ENCODE results near the gene DGKE. TPM values are rescaled to one million over a fixed set of nuclear protein-coding genes. Genes with fewer than 3 reads are reported as not detected.

DGKE gene
- total and polyA plus RNA-seq, 2 of the 8 experiments (the other 6 are each of a cell fraction or from before 2014, with no cell fraction given): 1.7 to 7.4 TPM

DNA sequence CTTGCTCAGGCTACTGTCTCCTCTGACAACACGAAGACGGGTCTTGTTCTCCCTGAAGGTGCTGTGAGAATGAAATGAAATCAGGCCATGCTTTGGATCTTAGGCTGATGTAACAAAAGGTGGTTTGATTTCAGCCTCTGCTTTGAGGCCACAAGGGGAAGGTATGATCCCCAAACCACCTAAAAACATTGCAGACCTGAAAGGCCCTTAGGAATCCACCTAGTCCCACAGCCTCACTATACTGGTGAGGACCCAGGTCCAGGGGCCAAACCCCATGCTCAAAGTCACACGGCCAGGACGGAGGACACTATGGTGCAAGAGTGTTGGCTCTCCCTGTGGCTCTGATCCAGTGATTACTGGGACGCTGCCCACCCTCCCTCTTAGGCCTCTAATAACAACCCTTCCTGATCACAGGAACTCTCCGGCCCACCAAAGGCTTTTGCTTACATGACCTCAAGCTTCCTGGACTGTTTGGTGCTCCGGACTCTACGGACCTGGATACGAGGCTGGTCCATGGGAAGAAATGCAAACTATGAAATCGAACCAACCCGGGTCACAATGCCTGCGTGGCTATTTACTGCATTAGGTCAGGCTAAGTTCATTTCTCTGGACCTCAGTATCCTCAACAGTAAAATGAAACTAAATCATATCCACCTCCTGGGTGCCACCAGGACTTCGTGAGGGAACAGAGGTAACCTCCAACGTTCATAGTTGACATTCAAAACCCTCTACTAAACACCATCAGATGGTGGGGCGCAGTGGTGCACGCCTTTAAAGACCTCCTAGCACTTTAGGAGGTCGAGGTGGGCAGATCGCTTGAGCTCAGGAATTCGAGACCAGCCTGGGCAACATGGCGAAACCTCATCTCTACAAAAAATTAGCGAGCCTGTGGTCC lies 78.4 kb downstream of the DGKE start:
- no peak overlapping the region for H3K9ac ChIP-seq (replicated peaks in 1 of 4; ENCODE audit: extremely low read depth in 1 of 4, low read depth in 3 of 4, low read length in 3 of 4)
- peak overlapping the region in 2 of 4 experiments; percentile 49 to 70; a peak in 5 of 8 replicates for H3K4me3 ChIP-seq (ENCODE audit: extremely low read depth in 1 of 4, insufficient read depth in 2 of 4, low read depth in 3 of 4, low read length in 4 of 4)
- ChIA-PET CTCF (ENCODE audit: partially characterized antibody) (interaction anchor here (0.9 to 3.1 kb wide), 4 partner anchors 13 to 27 kb away, joined by 3 to 11 read pairs (median 4); no protein-coding TSS in a partner anchor), POLR2A (ENCODE audit: partially characterized antibody) (interaction anchor here (1.4 to 2.3 kb wide), 3 partner anchors 9 to 18 kb away, joined by 4 to 11 read pairs (median 8); no protein-coding TSS in a partner anchor)
- peak overlapping the region; percentile 80 to 97 for H3K4me2 ChIP-seq (ENCODE audit: insufficient read depth in 1 of 2, low read depth in 2 of 2, low read length in 2 of 2)
- no peak overlapping the region for H3K14ac ChIP-seq (ENCODE audit: insufficient read length)
- H2BK15ac ChIP-seq (ENCODE audit: low read length): no peak overlapping the region; the same call in 1 of the 2 replicates
- H4K8ac ChIP-seq (ENCODE audit: extremely low read depth, insufficient read depth, low read length): no peak overlapping the region
- H2BK20ac ChIP-seq (ENCODE audit: low read length): no peak overlapping the region
- H3K4ac ChIP-seq (replicated peaks; ENCODE audit: insufficient read length, low read depth, low read length): no peak overlapping the region
- H3K18ac ChIP-seq (ENCODE audit: extremely low read depth, low read length): no peak overlapping the region; the same call in 1 of the 2 replicates
- H3K23me2 ChIP-seq (ENCODE audit: low read depth, low read length): peaks cover 13% of the 10 kb centered on the region; the same call in 1 of the 2 replicates
- H2BK120ac ChIP-seq (replicated peaks; ENCODE audit: low read depth, low read length): no peak overlapping the region
- WGBS, 2 experiments (ENCODE audit: extremely low coverage in 1 of 2, insufficient coverage in 1 of 2, insufficient read length in 1 of 2, insufficient replicate concordance in 2 of 2, low coverage in 1 of 2, low lambda C conversion rate in 2 of 2, missing lambda C conversion rate in 1 of 2): 92% methylated on average over 21 of the region's 21 CpGs; no CpG with 5 or more reads in 1 of the 2 experiments
- H2BK12ac ChIP-seq (ENCODE audit: low read depth, low read length): no peak overlapping the region
- H2AK5ac ChIP-seq (ENCODE audit: low read depth, low read length): no peak overlapping the region
- H4K5ac ChIP-seq (ENCODE audit: insufficient read length, low read depth, low read length): no peak overlapping the region
- no peak for DNase-seq (ENCODE audit: low read depth in 1 of 2, low spot score in 2 of 2)
- no peak for FAIRE-seq
- no peak overlapping the region for H3K23ac ChIP-seq (ENCODE audit: insufficient read length)
- H3K79me2 ChIP-seq (ENCODE audit: control insufficient read depth in 1 of 2, insufficient read depth in 2 of 2, low read length in 2 of 2): peaks cover 0 to 9% of the 10 kb centered on the region in 2 experiments; a peak in 1 of 4 replicates
- H3K36me3 ChIP-seq (ENCODE audit: control insufficient read depth in 2 of 4, insufficient read depth in 4 of 4, low read length in 3 of 4): peaks cover 0 to 17% (median 2%) of the 10 kb centered on the region in 4 experiments; a peak in 5 of 8 replicates
- H2AFZ ChIP-seq (ENCODE audit: low read length): no peak overlapping the region
- peak overlapping the region; percentile 31 for H4K91ac ChIP-seq (replicated peaks; ENCODE audit: insufficient read length, low read length)
- peaks cover 6% of the 10 kb centered on the region for H3K79me1 ChIP-seq (ENCODE audit: low read depth, low read length)
- no peak overlapping the region for H3K27ac ChIP-seq (ENCODE audit: low read depth, low read length)
- peaks cover 0 to 5% of the 10 kb centered on the region in 2 experiments for H4K20me1 ChIP-seq (replicated peaks in 1 of 2; ENCODE audit: control insufficient read depth in 1 of 2, insufficient read depth in 2 of 2, low read length in 2 of 2)
- H2BK5ac ChIP-seq (ENCODE audit: low read depth, low read length): no peak overlapping the region
- no peak overlapping the region for H3K56ac ChIP-seq (replicated peaks; ENCODE audit: insufficient read length, low read depth, low read length)
- no peak for TF ChIP-seq FOSL1 (IDR thresholded peaks at IDR 0.05; ENCODE audit: insufficient read depth, low read depth, low read length)
- no peak for TF ChIP-seq BCL11A (IDR thresholded peaks at IDR 0.05; ENCODE audit: low read depth in 2 of 2, low read length in 2 of 2)
- TF ChIP-seq, protein P1, sequence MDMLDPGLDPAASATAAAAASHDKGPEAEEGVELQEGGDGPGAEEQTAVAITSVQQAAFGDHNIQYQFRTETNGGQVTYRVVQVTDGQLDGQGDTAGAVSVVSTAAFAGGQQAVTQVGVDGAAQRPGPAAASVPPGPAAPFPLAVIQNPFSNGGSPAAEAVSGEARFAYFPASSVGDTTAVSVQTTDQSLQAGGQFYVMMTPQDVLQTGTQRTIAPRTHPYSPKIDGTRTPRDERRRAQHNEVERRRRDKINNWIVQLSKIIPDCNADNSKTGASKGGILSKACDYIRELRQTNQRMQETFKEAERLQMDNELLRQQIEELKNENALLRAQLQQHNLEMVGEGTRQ (IDR thresholded peaks at IDR 0.05; ENCODE audit: low read length): no peak
- no peak for TF ChIP-seq JUND (IDR thresholded peaks at IDR 0.05; ENCODE audit: low read length)
- TF ChIP-seq TCF12 (IDR thresholded peaks at IDR 0.05; ENCODE audit: low read depth, low read length): no peak
- no peak for TF ChIP-seq BRCA1 (IDR thresholded peaks at IDR 0.05; ENCODE audit: low read depth, low read length)
- no peak for TF ChIP-seq POLR2AphosphoS5 (IDR thresholded peaks at IDR 0.05; ENCODE audit: low read depth, low read length)
- no peak for TF ChIP-seq SP4 (IDR thresholded peaks at IDR 0.05; ENCODE audit: low read length)
- no peak for TF ChIP-seq YY1 (IDR thresholded peaks at IDR 0.05; ENCODE audit: low read depth, low read length)
- no peaks in the 10 kb centered on the region for H3K9me3 ChIP-seq (ENCODE audit: insufficient read depth in 2 of 2, low read depth in 1 of 2, low read length in 1 of 2)
- H3K4me1 ChIP-seq (replicated peaks in 1 of 4; ENCODE audit: control insufficient read depth in 3 of 4, insufficient read depth in 4 of 4, low read length in 3 of 4): peaks cover 3 to 9% (median 6%) of the 10 kb centered on the region in 4 experiments; a peak in 6 of 7 replicates
- peaks cover 0 to 21% (median 17%) of the 10 kb centered on the region in 4 experiments; a peak in 6 of 7 replicates for H3K27me3 ChIP-seq (replicated peaks in 1 of 4; ENCODE audit: control insufficient read depth in 3 of 4, extremely low read depth in 1 of 4, insufficient read depth in 3 of 4, low read length in 3 of 4)
